BLaER1 (cell line): ENCODE results near the gene BCL2L14.
"Not testable (repeated sequence)": the region's sequence is repeated elsewhere in the genome, so short reads cannot be mapped to it uniquely, and the experiment has no call there.

ENCODE experiments used
- H3K27ac ChIP-seq: shearing (Covaris generic); formaldehyde crosslinking; 2 replicates; pipeline ENCODE4 v1.8.1; 2022
- H3K27me3 ChIP-seq: shearing (Covaris generic); formaldehyde crosslinking; 2 replicates; pipeline ENCODE4 v1.8.1; 2022
- H3K36me3 ChIP-seq: shearing (Covaris generic); formaldehyde crosslinking; 2 replicates; pipeline ENCODE4 v1.8.1; 2022
- H3K4me1 ChIP-seq: shearing (Covaris generic); formaldehyde crosslinking; 2 replicates; pipeline ENCODE4 v1.8.1; 2022
- H3K4me2 ChIP-seq: shearing (Covaris generic); formaldehyde crosslinking; 2 replicates; pipeline ENCODE4 v1.8.1; 2022
- H3K4me3 ChIP-seq: shearing (Covaris generic); formaldehyde crosslinking; 2 replicates; pipeline ENCODE4 v1.8.1; 2022
- H3K9ac ChIP-seq: shearing (Covaris generic); formaldehyde crosslinking; 2 replicates; pipeline ENCODE4 v1.8.1; 2022
- H3K9me3 ChIP-seq: shearing (Covaris generic); formaldehyde crosslinking; 2 replicates; pipeline ENCODE4 v1.8.1; 2022
- H4K20me1 ChIP-seq: shearing (Covaris generic); formaldehyde crosslinking; 2 replicates; pipeline ENCODE4 v1.8.1; 2022
- Cebpa-rat ChIP-seq: shearing (Covaris generic); IDR thresholded peaks from 2 replicates; pipeline ENCODE4 v1.8.1; 2022

BCL2L14 gene

DNA sequence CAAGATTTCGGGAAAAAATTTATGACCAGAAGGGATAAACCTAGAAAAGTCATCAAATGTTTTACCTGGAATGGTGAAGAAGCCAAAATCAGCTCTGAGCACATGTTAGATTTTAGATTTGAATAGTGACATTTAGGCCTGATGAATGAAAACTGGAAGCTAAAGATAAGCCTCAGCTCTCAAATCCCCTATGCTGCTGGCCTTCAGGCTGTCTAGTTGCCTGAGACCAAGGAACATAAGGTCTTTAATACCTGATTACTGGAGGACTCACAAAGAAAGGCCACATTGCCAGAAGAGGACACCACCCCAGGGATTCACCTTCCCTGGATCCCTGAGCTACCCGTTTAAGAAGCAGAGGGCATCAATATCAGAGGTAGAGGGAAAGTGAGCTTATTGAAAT lies 56.6 kb downstream of the BCL2L14 start:
- no peak overlapping the region for H3K4me2 ChIP-seq
- no peaks in the 10 kb centered on the region for H3K9me3 ChIP-seq
- no peak overlapping the region for H3K4me3 ChIP-seq
- H4K20me1 ChIP-seq: no peaks in the 10 kb centered on the region
- no peak overlapping the region for H3K27ac ChIP-seq
- no peaks in the 10 kb centered on the region for H3K27me3 ChIP-seq
- H3K4me1 ChIP-seq: no peaks in the 10 kb centered on the region
- H3K9ac ChIP-seq: no peak overlapping the region
- peaks cover 93% of the 10 kb centered on the region for H3K36me3 ChIP-seq
- TF ChIP-seq Cebpa-rat: no peak

DNA sequence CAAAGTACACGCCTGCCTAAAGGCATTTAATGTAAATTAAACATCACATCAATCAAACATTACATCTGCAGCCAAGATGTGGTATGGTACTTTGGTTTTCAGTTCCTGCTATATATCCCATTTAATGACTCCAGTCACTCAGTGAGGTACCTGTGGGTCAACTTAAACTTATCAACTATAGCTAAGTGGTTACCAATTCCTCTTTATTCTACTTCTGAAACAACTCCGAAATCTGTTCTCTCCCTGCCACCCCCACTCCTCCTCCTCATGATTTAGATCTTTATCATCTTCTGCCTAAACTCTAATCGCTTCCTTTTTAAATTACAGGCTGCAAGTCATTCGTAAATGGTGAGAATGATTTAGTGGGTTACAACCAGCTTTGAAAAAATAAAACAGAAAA lies 57.9 kb downstream of the BCL2L14 start:
- Histone ChIP-seq H3K36me3 (peaks cover 84% of the 10 kb centered on the region), H3K27ac (no peak overlapping the region), H4K20me1 (no peaks in the 10 kb centered on the region), H3K4me3 (no peak overlapping the region), H3K9ac (no peak overlapping the region), H3K27me3 (no peaks in the 10 kb centered on the region), H3K4me2 (no peak overlapping the region), H3K9me3 (no peaks in the 10 kb centered on the region), H3K4me1 (no peaks in the 10 kb centered on the region)
- TF ChIP-seq Cebpa-rat: no peak

DNA sequence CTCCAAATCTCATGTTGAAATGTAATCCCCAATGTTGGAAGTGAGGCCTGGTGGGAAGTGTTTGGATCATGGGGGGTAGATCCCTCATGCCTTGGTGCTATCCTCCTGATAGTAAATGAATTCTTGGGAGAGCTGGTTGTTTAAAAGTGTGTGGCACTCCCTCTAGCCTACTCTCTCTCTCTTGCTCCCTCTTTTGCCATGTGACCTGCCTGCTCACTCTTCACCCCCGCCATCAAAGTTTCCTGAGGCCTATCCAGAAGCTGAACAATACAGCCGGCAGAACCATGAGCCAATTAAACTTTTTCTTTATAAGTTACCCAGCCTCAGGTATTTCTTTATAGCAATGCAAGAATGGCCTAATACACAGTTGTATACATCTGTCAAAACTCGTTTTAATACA lies 62.5 kb downstream of the BCL2L14 start:
- Histone ChIP-seq H3K27me3 (no peaks in the 10 kb centered on the region), H3K36me3 (peaks cover 66% of the 10 kb centered on the region), H3K9ac (no peak overlapping the region), H3K27ac (no peak overlapping the region), H4K20me1 (no peaks in the 10 kb centered on the region), H3K4me2 (no peak overlapping the region), H3K4me3 (no peak overlapping the region), H3K9me3 (no peaks in the 10 kb centered on the region), H3K4me1 (no peaks in the 10 kb centered on the region)
- no peak for TF ChIP-seq Cebpa-rat

DNA sequence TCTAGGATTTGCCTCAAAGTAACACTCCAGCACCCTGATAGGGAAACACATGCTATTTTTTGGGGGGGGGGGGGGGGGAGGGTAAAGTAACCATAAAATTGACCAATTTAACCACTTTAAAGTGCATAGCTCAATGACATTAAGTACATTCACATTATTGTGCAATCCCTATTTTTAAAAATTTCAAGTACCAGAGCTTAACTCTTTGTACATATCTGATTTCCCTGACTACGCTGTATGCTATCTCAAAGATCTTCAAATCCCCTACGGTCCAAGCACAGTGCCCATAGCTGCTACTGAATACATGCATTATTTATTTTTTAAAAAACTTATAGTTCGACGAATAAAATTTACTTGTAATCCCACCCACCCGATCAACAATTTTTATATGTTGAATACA lies 63.0 kb downstream of the BCL2L14 start:
- H3K27me3 ChIP-seq: no peaks in the 10 kb centered on the region
- peaks cover 66% of the 10 kb centered on the region for H3K36me3 ChIP-seq
- H3K4me2 ChIP-seq: no peak overlapping the region
- H4K20me1 ChIP-seq: no peaks in the 10 kb centered on the region
- H3K4me1 ChIP-seq: no peaks in the 10 kb centered on the region
- TF ChIP-seq Cebpa-rat: no peak; the same call in 1 of the 2 replicates
- H3K9me3 ChIP-seq: no peaks in the 10 kb centered on the region
- no peak overlapping the region for H3K9ac ChIP-seq
- no peak overlapping the region for H3K4me3 ChIP-seq
- no peak overlapping the region for H3K27ac ChIP-seq

DNA sequence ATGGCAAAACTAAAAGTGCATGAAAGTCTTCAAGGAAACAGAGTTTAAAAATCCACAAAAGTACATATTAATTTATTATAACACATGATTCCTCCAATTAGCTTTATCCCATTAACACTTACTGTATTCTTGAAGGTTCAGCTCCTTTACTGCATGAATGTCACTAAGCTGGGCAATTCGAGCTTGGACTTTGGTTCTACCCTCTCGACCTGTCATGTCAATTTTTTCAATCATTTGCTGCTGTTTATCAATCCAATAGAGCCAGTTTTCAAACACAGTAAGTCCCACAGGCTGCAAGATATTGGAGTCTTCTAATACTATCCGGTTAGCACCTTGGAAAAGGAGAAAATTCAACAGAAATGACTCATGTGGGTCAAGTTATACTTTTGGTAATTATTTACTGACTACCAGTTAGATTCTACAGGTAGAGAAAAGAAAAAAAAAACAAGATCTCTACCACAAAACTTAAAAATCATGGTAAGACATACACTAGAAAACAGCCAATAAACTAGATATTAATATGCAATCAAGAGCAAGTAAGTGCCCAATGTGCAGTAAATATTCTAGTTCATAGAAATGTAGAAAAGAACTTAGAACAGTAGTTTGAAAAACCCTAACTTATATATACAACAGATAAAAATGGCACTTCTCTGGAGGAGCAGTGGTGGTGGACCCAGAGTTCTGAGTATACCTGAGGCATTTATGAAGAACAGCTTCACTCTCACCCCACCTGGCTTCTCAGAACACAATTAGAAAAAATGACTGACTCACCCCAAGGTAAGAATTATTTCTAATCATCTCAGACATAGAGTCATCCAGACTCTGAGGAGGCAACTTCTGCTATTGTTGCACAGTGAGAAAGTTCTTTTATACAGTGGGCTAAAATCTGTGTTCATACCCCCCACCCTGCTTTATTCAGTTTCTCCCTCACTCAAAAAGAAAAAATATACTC lies 67.7 kb downstream of the BCL2L14 start:
- TF ChIP-seq Cebpa-rat: no peak
- no peaks in the 10 kb centered on the region for H3K9me3 ChIP-seq

DNA sequence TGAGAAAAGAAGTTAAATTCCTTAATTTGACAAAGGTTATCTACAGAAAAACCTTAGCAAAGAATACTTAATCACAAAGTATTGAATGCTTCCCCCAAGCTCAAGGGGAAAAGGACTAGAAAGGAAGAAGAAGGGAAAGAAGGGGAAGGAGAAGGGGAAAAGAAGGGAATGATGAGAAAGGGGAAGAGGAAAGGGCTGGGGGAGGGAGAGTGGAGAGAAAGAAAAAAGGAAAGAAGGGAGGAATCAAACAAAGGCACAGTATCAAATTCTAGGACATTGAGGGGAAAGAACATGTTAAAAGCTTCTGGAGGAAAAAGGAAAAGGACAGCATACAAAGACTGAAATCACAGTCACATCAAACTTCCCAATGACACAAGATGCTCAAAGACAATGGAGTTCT lies 70.3 kb downstream of the BCL2L14 start:
- no peak overlapping the region for H3K4me3 ChIP-seq
- no peaks in the 10 kb centered on the region for H3K9me3 ChIP-seq
- no peak overlapping the region for H3K27ac ChIP-seq
- H3K4me1 ChIP-seq: no peaks in the 10 kb centered on the region
- no peaks in the 10 kb centered on the region for H4K20me1 ChIP-seq
- no peak for TF ChIP-seq Cebpa-rat
- H3K9ac ChIP-seq: no peak overlapping the region
- H3K27me3 ChIP-seq: no peaks in the 10 kb centered on the region
- peaks cover 32% of the 10 kb centered on the region for H3K36me3 ChIP-seq
- no peak overlapping the region for H3K4me2 ChIP-seq

More for the DNA sequence above, 67.7 kb downstream of the BCL2L14 start:
- no peaks in the 10 kb centered on the region for H3K4me1 ChIP-seq
- H3K4me3 ChIP-seq: no peak overlapping the region
- no peak overlapping the region for H3K4me2 ChIP-seq
- no peak overlapping the region for H3K27ac ChIP-seq
- no peak overlapping the region for H3K9ac ChIP-seq
- H3K36me3 ChIP-seq: peaks cover 40% of the 10 kb centered on the region
- H4K20me1 ChIP-seq: no peaks in the 10 kb centered on the region
- no peaks in the 10 kb centered on the region for H3K27me3 ChIP-seq

DNA sequence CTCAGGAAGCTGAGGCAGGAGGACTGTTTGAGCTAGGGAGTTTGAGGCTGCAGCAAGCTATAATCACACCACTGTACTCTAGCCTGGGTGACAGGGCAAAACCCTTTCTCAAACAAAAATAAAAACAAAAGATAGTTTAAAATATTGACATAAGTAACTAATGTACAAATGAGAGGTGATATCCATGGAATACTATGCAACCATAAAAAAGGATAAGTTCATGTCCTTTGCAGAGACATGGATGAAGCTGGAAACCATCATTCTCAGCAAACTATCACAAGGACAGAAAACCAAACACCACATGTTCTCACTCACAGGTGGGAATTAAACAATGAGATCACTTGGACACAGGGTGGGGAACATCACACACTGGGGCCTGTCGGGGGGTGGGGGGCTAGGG lies 73.8 kb downstream of the BCL2L14 start:
- not testable (repeated sequence) for H3K4me3 ChIP-seq, H3K9me3 ChIP-seq, H3K27ac ChIP-seq, H4K20me1 ChIP-seq, H3K4me2 ChIP-seq, H3K27me3 ChIP-seq, H3K4me1 ChIP-seq, H3K9ac ChIP-seq
- H3K36me3 ChIP-seq: peaks cover 42% of the 10 kb centered on the region

DNA sequence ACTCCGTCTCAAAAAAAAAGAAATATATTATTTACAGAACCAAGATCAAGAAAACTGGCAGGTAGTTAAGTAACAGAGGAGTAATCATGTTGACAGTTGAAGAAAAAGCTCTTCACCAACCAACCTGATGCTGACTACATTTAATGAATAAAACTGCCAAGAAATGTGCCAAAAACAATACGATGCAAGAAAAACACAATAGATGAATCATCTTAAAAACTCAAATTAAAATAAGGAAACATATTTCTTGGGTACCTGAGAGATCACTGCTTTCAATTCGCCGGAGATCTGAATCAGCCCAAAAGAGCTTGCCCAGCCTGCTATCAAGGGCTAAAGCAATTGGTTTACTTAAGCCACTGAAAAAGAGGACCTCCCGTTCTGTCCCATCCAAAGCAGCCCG lies 76.4 kb downstream of the BCL2L14 start:
- no peak overlapping the region for H3K9ac ChIP-seq
- no peaks in the 10 kb centered on the region for H4K20me1 ChIP-seq
- peaks cover 3% of the 10 kb centered on the region; the same call in 1 of the 2 replicates for H3K9me3 ChIP-seq
- H3K27me3 ChIP-seq: no peaks in the 10 kb centered on the region
- no peak overlapping the region for H3K4me3 ChIP-seq
- peaks cover 64% of the 10 kb centered on the region for H3K36me3 ChIP-seq
- H3K4me2 ChIP-seq: no peak overlapping the region
- no peak overlapping the region for H3K27ac ChIP-seq
- TF ChIP-seq Cebpa-rat: no peak
- H3K4me1 ChIP-seq: no peaks in the 10 kb centered on the region
